ENCODE results near the gene NEGR1.

- TF ChIP-seq CTCF (IDR thresholded peaks at IDR 0.05), result no peak
- no peak for TF ChIP-seq POLR2A (IDR thresholded peaks at IDR 0.05)
- TF ChIP-seq EP300 (IDR thresholded peaks at IDR 0.05), result no peak
- TF ChIP-seq POLR2AphosphoS5 (IDR thresholded peaks at IDR 0.05), result no peak
Measured at GRCh38 chr1:72241397-72241796, 40.9 kb downstream of the NEGR1 start.

Measured in stomach (tissue), 4 donors.